Measurements from ENCODE around the gene ABHD2.
A peak's percentile ranks its signal among the peaks of the same experiment; 100 is the strongest.

The ABHD2 gene

GRCh38 chr15:89170364-89170763 lies 82.1 kb downstream of the ABHD2 start:
- no peak for DNase-seq

GRCh38 chr15:89171136-89172072 lies 83.1 kb downstream of the ABHD2 start:
- peak; percentile 18 to 37 for DNase-seq

- DNase-seq: no peak
These were observed 84.7 kb downstream of the ABHD2 start for GRCh38 chr15:89172921-89173320.

GRCh38 chr15:89174476-89174875 lies 86.2 kb downstream of the ABHD2 start:
- DNase-seq: no peak

- no peak for DNase-seq
These were observed 87.4 kb downstream of the ABHD2 start for GRCh38 chr15:89175617-89176191.

GRCh38 chr15:89177116-89177515 lies 88.9 kb downstream of the ABHD2 start:
- DNase-seq: no peak

GRCh38 chr15:89177633-89178306 lies 89.5 kb downstream of the ABHD2 start:
- DNase-seq: peak; percentile 44 to 73

- DNase-seq: no peak
These were observed 90.2 kb downstream of the ABHD2 start for GRCh38 chr15:89178307-89178977.

- DNase-seq: no peak
These were observed 92.0 kb downstream of the ABHD2 start for GRCh38 chr15:89179966-89180875.

GRCh38 chr15:89184357-89184756 lies 96.1 kb downstream of the ABHD2 start:
- no peak for DNase-seq

- no peak for DNase-seq
These were observed 96.8 kb downstream of the ABHD2 start for GRCh38 chr15:89184886-89185526.

GRCh38 chr15:89186803-89187202 lies 98.5 kb downstream of the ABHD2 start:
- no peak for DNase-seq

GRCh38 chr15:89187301-89187985 lies 99.2 kb downstream of the ABHD2 start:
- DNase-seq: no peak

- DNase-seq: no peak
These were observed 99.8 kb downstream of the ABHD2 start for GRCh38 chr15:89187986-89188514.

GRCh38 chr15:89192136-89192535 lies 103.9 kb downstream of the ABHD2 start:
- no peak for DNase-seq

GRCh38 chr15:89192766-89193165 lies 104.5 kb downstream of the ABHD2 start:
- DNase-seq: no peak

GRCh38 chr15:89194608-89195007 lies 106.4 kb downstream of the ABHD2 start:
- DNase-seq: no peak

GRCh38 chr15:89195836-89196235 lies 107.6 kb downstream of the ABHD2 start:
- DNase-seq: no peak

GRCh38 chr15:89196241-89196640 lies 108.0 kb downstream of the ABHD2 start:
- DNase-seq: no peak

GRCh38 chr15:89196994-89197393 lies 108.7 kb downstream of the ABHD2 start:
- DNase-seq: no peak
